Measurements from ENCODE around the gene WIPF1.

The WIPF1 gene, protein sequence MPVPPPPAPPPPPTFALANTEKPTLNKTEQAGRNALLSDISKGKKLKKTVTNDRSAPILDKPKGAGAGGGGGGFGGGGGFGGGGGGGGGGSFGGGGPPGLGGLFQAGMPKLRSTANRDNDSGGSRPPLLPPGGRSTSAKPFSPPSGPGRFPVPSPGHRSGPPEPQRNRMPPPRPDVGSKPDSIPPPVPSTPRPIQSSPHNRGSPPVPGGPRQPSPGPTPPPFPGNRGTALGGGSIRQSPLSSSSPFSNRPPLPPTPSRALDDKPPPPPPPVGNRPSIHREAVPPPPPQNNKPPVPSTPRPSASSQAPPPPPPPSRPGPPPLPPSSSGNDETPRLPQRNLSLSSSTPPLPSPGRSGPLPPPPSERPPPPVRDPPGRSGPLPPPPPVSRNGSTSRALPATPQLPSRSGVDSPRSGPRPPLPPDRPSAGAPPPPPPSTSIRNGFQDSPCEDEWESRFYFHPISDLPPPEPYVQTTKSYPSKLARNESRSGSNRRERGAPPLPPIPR
- 59.2 to 306 (median 128) reads per million in 18 experiments for total RNA-seq

DNA sequence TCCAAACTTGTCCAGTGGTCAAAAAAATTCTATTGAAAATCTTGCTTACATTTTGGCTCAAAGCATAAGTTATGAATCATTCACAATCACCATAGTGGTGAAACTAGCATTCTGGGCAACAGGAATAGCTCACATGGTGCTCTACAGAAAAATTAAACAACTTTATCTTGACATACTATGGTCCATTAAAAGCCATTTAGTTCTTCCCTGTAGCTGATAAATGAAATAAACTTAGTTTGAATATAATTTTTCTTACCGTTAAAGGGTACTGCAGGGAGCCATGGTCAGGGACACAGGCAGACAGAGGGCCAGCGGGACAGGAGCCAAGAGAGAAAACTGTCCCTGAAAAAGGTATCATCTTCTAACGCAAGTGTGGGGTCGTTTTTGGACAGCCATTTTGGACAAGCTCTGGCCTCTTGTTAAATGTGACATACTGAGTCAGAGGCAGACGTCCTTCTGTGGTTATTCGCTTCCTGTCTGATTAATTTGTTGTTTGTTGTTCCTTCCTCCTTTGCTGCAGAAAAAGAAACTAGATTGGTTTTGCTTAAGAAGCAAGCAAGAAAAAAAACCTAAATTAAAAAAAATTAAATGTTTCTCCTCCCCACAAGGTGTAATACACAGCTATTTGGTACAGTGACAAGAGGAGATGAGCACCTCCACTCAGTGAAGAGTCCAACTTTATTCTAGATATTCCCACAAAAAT is at the start of gene WIPF1:
TSS of gene WIPF1 (minus strand) at position 460 of the 703 bp plus-strand sequence. CDS start 12,231 bp downstream, outside the sequence.
- DNase-seq, result peak; percentile 91

GRCh38 chr2:174645296-174645695 is 47.7 kb upstream of the WIPF1 start:
- no peak for DNase-seq

- DNase-seq, result no peak
These were observed 46.8 kb upstream of the WIPF1 start for GRCh38 chr2:174644406-174644805.

GRCh38 chr2:174643356-174643755 is 45.8 kb upstream of the WIPF1 start:
- no peak for DNase-seq

GRCh38 chr2:174641168-174641567 is 43.6 kb upstream of the WIPF1 start:
- DNase-seq, result no peak

DNA sequence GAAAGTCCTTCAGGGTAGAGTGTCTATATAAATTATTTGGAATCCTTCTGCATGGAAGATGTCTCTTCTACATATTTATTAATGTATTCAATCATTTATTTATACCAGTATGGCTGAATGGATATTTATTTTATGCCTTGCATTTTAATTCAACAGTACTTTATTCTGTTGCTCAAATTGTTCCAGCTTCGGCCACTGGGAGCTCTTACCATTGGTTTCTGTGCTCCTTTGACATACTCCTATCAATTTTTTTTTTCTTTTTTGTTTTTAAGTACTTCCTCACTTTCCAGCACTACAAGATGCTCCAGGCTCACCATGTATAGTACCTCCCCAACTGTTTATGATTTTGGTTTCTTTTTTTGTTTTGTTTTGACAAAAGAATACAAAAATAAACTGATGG is 39.4 kb upstream of the WIPF1 start:
- peak in 1 of 2 donors; percentile 14 for DNase-seq

DNA sequence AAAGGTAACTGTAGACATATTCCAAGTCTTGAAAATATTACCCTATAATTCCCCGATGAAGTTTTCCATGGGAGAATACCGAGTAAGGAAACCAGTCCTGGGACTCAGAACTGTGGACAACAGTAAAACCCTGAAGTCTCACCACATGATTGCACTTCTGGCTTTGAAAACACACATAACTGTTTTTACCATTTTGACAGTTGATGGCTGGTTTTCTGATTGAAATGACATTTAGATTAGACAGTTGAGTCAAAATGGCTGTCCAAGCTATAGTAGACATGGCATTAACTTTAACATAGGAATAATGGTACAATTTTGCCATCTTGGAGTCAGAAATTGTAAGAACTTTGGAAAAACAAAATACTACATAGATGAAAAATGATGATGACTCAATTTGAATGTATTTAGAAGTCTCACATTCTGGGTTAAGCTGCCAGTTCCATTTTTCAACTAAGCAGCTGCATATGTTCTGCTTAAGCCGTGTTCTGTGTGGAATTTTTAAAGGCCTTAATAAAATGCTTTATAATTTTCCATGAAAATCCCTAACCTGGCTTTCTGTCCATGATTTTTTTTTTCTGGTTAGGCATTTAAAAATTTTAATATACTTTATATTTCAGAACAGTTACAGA is 38.3 kb upstream of the WIPF1 start:
- DNase-seq, result no peak

GRCh38 chr2:174635015-174635593 is 37.5 kb upstream of the WIPF1 start:
- no peak for DNase-seq

GRCh38 chr2:174634130-174635014 is 36.8 kb upstream of the WIPF1 start:
- DNase-seq, result peak; percentile 77 to 86

DNA sequence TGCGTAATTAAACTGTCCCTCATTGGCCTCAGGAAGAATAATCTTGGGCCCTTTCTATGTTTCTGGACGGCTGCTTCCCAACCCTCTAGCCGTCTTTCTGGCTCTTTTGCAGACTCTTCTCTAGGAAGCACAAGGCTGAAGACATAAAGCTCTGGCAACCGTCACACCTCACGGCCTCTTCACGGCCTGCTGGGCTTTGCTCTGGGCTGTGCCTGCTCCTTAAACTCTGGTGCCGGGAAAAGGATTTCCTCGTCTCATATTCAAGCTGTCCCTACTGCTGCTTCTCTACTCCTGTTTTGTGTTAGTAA is 36.0 kb upstream of the WIPF1 start:
- DNase-seq, result peak; percentile 29 to 32

GRCh38 chr2:174632841-174633622 is 35.4 kb upstream of the WIPF1 start:
- DNase-seq, result peak in 1 of 2 donors; percentile 38

- peak; percentile 31 to 53 for DNase-seq
These were observed 33.7 kb upstream of the WIPF1 start for GRCh38 chr2:174631009-174631981.

GRCh38 chr2:174630107-174630506 is 32.5 kb upstream of the WIPF1 start:
- DNase-seq, result no peak

GRCh38 chr2:174629506-174629905 is 31.9 kb upstream of the WIPF1 start:
- no peak for DNase-seq

DNA sequence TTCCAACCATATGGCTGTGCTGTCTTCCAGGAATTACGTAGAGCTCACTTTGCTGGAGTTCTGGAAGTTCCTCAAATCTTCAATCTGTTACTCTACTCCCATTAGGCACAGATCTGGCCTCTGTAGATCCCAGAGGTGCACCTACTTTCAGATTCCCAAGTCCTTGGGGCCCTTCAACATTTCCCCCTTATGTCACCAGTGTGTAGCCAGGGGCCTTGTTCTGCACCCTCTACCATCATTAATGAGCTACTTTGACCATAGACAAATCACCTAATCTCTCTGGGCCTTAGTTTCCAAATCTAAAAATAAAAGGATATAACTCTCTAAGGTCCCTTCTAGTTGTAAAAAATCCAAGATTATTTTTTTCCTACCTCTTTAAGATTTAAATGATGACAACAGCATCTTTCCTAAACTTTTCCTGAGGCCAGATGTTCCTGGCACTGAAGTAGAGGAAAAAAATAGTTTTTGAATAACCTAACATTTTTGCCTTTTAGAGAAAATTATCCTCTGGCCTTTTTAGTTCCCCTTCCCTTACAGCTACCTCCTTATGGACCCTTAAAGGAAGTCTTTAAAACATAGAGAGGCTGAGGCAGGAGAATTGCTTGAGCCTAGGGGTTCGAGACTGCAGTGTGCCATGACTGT is 31.0 kb upstream of the WIPF1 start:
- no peak for DNase-seq

- no peak for DNase-seq
These were observed 29.6 kb upstream of the WIPF1 start for GRCh38 chr2:174627216-174627615.

- no peak for DNase-seq
These were observed 27.4 kb upstream of the WIPF1 start for GRCh38 chr2:174624895-174625430.

DNA sequence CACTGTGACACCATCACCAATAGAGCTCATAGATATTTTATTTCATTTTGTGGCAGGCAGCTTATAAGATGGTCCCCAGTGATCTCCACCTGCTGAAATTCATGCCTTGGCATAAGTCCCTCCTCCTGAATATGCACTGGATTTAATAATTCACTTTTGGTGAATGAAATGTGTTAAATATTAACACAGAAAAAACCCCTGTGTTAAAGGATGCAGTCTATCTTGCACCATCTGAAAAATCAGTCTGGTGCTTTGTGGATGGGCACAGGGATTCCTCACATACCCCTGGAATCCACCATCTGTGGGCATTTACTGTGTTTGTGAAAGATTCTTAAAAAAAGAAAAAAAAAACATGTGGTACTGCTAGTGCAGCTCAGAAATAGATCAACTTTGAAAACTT is 26.1 kb upstream of the WIPF1 start:
- DNase-seq, result no peak

DNA sequence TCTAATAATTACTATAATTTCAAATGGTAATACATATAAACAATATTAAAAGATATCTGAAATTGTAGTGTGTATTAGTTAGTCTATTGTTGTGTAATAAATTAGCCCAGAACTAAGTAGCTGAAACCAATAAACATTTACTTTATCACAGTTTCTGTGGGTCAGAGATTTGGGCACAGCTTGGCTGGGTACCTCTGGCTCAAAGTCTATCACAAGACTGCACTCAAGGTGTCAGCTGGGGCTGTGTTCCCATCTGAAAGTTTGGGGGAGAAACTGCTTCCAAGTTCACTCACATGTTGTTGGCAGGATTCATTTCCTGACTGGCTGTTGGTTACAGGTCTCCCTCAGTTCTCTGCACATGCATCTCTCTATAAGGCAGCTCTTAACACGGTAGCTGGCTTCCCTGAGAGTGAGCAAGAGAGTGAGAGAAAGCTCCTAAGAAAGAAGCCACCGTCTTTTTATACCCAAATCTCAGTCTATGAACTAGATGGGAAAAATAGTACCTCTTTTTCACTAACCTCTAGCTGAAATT is 25.6 kb upstream of the WIPF1 start:
- DNase-seq, result no peak
